ENCODE measurements around the gene UPF2.
"Not testable (repeated sequence)": the region's sequence is repeated elsewhere in the genome, so short reads cannot be mapped to it uniquely, and the experiment has no call there.

The UPF2 gene

GRCh38 chr10:11901833-11902475, 140.7 kb downstream of the UPF2 start:
- DNase-seq: no peak

- no peak for DNase-seq
Observed at GRCh38 chr10:11901454-11901832, 141.2 kb downstream of the UPF2 start.

DNA sequence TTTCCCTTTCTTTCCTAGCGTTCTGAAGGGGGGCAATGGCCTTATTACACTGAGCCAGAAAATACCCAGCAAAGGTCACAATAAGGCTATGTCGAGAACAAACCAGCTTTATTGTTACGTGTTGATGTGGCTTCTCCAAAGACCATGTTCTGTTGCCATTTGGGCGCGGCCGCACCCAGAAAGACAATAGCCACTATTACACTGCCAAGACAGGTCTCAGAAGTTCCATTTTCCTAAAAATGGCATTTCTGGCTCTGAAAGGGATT, 141.6 kb downstream of the UPF2 start:
- DNase-seq: no peak

GRCh38 chr10:11899067-11899876, 143.3 kb downstream of the UPF2 start:
- DNase-seq: no peak

GRCh38 chr10:11898372-11899066, 144.1 kb downstream of the UPF2 start:
- no peak for DNase-seq

DNA sequence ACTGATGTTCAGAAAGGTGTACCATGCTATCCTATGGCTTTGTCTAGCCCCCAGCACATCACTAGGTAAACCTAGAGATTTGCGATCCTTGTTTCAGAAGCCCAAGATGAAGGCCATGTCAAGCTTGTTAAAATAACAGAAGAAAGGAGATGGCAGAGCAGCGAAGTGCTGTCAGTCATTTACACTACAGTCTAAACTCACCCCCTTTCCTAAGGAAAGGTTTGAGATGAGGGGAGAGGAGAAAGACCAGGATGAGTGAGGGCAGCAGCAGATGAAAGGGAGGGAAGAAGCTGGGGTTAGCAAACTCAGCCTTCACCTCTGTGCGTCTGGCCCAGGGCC, 144.6 kb downstream of the UPF2 start:
- DNase-seq: no peak

GRCh38 chr10:11896549-11897200, 145.9 kb downstream of the UPF2 start:
- DNase-seq: no peak

- DNase-seq: no peak
Observed at GRCh38 chr10:11895598-11895997, 147.0 kb downstream of the UPF2 start.

DNA sequence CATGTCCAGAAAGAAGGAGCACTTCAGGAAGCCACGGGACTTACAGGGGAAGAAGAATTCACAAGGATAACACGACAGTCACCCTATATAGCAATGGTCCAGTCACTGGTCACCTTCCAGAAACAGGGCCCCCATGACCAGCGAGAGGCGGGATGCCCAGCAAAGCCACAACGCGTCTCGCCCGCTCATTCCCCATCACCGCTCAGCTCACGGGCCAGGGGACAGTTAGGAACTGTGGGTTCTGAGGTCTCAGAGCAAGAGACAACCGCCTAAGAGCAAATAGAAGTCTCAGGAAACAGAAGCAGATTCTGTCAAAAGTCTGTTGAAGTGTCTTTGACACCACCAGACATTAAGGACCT, 147.5 kb downstream of the UPF2 start:
- no peak for DNase-seq

- no peak for DNase-seq
Observed at GRCh38 chr10:11894381-11895107, 148.1 kb downstream of the UPF2 start.

- no peak for DNase-seq
Observed at GRCh38 chr10:11893749-11894278, 148.8 kb downstream of the UPF2 start.

GRCh38 chr10:11891776-11892486, 150.7 kb downstream of the UPF2 start:
- DNase-seq: no peak

DNA sequence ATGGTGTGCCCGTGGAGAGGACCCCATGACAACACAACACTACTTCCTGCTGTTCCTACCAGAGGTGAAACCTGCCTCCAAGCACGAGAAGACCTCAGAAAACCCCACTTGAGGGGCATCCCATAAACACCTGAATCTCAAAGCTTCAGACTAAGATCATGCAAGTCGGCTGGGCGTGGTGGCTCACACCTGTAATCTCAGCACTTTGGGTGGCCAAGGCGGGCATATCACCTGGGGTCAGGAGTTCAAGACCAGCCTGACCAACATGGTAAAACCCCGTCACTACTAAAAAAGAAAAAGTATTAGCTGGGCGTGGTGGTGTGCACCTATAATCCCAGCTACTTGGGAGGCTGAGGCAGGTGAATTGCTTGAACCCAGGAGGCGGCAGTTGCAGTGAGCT, 153.3 kb downstream of the UPF2 start:
- not testable (repeated sequence) for DNase-seq

DNA sequence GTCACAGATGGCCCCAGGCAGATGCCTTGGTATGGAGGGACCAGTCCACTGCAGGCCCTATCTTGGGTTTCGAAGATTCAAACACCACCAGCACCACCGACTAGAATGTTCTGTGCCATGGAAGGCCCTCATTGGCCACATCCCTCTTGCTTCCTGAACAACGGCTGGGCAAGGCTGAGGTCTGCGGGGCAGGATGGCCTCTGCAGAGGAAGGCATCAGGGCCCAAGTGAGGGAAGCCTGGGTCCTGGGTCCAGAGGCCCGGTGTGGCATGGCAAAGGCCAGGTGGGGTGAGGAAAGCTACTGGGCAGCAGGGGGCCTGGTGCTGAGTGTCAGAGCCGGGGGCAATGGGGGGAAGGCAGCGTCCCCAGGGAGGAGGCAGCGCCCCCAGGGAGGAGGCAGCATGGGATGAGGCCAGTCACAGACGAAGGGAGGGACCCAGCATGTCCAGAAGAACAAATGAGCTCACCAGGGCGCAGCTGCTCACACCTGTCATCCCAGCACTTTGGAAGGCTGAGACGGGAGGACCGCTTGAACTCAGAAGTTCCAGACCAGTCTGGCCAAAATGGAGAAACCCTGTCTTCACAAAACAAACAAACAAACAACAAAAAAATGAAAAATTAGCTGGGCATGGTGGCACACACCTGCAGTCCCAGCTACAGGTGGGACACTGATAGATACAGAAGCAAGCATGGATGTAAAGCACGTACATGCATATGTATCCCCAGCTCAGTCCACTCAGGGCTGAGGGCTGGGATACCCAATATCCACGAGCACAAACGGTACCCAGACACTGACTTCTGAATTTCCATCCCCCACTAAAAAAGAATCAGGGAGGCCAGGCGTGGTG, 155.0 kb downstream of the UPF2 start:
- DNase-seq: no peak

DNA sequence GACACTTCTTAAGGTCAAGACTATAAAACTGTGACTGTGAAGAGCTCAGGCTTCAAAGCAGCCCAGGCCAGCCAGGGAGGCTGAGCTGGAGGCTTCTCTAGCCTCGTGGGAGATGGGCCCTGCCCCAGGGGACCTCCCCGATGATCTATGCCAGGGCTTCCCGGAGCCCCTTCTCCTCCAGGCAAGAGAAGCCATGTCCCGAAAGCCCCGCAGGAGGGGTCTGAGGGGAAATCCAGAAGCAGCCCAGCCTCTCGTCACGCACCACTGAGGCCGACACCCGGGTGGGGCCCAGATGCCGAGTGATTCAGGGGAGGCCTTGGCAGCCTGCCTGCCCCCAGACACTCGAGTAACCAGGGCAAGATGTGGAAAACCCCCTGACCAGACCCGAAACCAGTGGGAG, 155.8 kb downstream of the UPF2 start:
- no peak for DNase-seq

- no peak for DNase-seq
Observed at GRCh38 chr10:11886138-11886474, 156.5 kb downstream of the UPF2 start.

DNA sequence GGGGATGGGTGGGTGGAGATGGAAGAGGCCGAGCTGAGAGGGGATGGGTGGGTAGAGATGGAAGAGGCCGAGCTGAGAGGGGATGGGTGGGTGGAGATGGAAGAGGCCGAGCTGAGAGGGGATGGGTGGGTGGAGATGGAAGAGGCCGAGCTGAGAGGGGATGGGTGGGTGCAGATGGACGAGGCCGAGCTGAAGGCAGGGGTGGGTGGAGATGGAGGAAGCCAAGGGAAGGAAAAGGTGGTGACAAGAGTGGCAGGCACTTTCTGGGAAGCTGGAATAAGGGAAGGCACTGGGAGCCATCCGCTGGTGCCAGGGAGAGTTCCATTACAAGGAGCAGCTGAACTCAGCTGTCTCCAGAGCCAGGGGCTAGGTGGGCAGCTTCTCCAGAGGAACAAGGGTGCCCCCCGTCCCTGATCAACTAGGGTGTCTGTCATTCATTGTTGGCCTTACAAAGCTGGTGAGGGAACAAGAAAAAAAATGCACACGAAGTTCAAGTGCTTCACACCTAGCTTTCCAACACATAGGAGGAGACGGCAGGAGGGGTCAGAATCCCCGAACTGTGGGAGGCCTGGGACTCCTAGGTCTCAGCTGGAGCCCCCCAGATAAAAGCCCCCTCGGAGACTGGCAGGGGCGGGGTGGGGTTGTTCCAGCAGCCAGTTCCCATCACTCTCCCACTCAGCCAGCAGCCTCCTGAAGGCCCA, 157.0 kb downstream of the UPF2 start:
- no peak for DNase-seq

GRCh38 chr10:11884706-11885423, 157.7 kb downstream of the UPF2 start:
- DNase-seq: no peak

DNA sequence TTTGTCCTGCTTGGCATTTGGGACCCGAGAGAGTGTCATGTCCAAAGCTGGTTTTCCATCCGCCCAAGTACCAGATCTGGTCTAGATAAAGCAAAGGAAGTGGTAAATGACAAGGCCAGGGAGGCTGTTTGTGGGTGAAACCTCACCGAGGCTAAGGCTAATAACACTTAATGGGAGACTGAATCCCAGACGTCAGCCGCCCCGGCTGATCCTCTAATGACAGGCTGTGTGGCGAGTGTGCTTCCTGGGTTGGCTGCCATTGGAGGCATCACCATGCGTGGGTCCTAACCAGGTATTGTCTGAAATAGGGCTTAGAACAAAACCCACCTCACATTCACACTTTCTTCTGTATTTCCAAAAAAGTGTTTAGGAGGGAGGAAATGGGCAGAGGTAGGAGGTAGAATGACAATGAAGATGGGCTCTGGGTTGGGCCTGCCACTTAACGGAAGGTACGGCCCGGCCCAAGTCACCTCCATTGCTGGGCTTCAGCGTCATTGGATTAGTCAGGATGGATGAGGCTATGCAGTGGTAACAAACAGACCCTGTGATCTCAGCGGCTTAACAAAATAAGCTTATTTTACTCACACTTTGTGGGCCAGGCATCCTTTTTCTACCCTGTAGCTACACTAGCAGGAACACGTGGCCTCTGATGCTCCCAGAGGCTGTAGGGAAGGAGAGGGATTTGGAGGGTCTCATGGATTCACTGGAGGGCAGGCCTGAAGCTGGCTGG, 159.8 kb downstream of the UPF2 start:
- DNase-seq: no peak

Data from NCI-H526 treated with DMSO at 0.1 percent for 48 hours (cell line).